PC-3 (cell line): Measurements from ENCODE around the gene MYBPH. TPM values are rescaled to one million over a fixed set of nuclear protein-coding genes. Genes with fewer than 3 reads are reported as not detected.
A peak's percentile ranks its signal among the peaks of the same experiment; 100 is the strongest.

Source experiments
- ATAC-seq: fragments of 200-7000 bp; cut with Tn5 transposase; 2 replicates; pipeline ENCODE4 v1.9.1; 2020; ENCODE audit warnings: mild to moderate bottlenecking, moderate library complexity
- BruUV-seq: library from RNA; stranded (reverse); fragments of 400-500 nt; replicated peaks from 2 replicates; lab custom pipeline; 2021; lab: Mats Ljungman, UMichigan
- CTCF ChIA-PET: fragments of 300-600 bp; sonication (Branson Sonifier 250); formaldehyde crosslinking; loops from one replicate; lab custom pipeline; 2022; ENCODE audit warnings: antibody characterized with exemption; lab: Charles Lee
- POLR2A ChIA-PET: fragments of 300-600 bp; sonication (Branson Sonifier 250); formaldehyde crosslinking; loops from one replicate; lab custom pipeline; 2022; ENCODE audit warnings: antibody characterized with exemption; ENCODE audit not compliant: unreplicated experiment; lab: Charles Lee
- DNase-seq: peaks from one replicate; pipeline ENCODE4 v3.0.0-alpha.2; 2015
- H2AFZ ChIP-seq: fragments of 300-600 bp; sonication (generic); 2 replicates; pipeline ENCODE4 v1.6.0; 2016; ENCODE audit warnings: antibody characterized with exemption, low read length
- H3F3A ChIP-seq: fragments of 300-600 bp; sonication (generic); one replicate; pipeline ENCODE4 v1.6.0; 2017; ENCODE audit warnings: antibody characterized with exemption, low read length, control low read depth, mild to moderate bottlenecking; ENCODE audit not compliant: unreplicated experiment
- H3K27ac ChIP-seq: fragments of 300-600 bp; sonication (generic); 2 replicates; pipeline ENCODE4 v1.5.1; 2016; ENCODE audit warnings: mild to moderate bottlenecking, low read length
- H3K27me3 ChIP-seq: fragments of 300-600 bp; sonication (generic); 2 replicates; pipeline ENCODE4 v1.6.1; 2016; ENCODE audit warnings: low read length, mixed read lengths
- H3K36me3 ChIP-seq: fragments of 300-600 bp; sonication (generic); 2 replicates; pipeline ENCODE4 v1.6.1; 2016; ENCODE audit warnings: low read depth, mixed run types, low read length, mixed read lengths
- H3K4me1 ChIP-seq: fragments of 300-600 bp; sonication (generic); 2 replicates; pipeline ENCODE4 v1.5.1; 2016; ENCODE audit warnings: low read length; ENCODE audit not compliant: insufficient read depth
- H3K4me2 ChIP-seq: fragments of 300-600 bp; sonication (generic); 2 replicates; pipeline ENCODE4 v1.6.0; 2016; ENCODE audit warnings: low read length
- H3K4me3 ChIP-seq: fragments of 300-600 bp; sonication (generic); 2 replicates; pipeline ENCODE4 v1.5.1; 2016; ENCODE audit warnings: mild to moderate bottlenecking, low read length, mixed read lengths
- H3K79me2 ChIP-seq: fragments of 300-600 bp; sonication (generic); 2 replicates; pipeline ENCODE4 v1.6.1; 2017; ENCODE audit warnings: low read length, mixed read lengths
- H3K9ac ChIP-seq: fragments of 300-600 bp; sonication (generic); 2 replicates; pipeline ENCODE4 v1.6.0; 2016; ENCODE audit warnings: mild to moderate bottlenecking, low read length
- H3K9me2 ChIP-seq: fragments of 300-600 bp; sonication (generic); replicated peaks from 2 replicates; pipeline ENCODE4 v1.6.1; 2016; ENCODE audit warnings: mixed run types, low read length, mixed read lengths
- H3K9me3 ChIP-seq: fragments of 300-600 bp; sonication (generic); 2 replicates; pipeline ENCODE4 v1.6.1; 2016; ENCODE audit warnings: low read length, mixed read lengths
- H4K20me1 ChIP-seq: fragments of 300-600 bp; sonication (generic); 2 replicates; pipeline ENCODE4 v1.6.1; 2016; ENCODE audit warnings: low read length, mixed read lengths
- EZH2 ChIP-seq: fragments of 300-600 bp; sonication (generic); IDR thresholded peaks from one replicate; pipeline ENCODE4 v1.6.1; 2017; ENCODE audit warnings: antibody characterized with exemption, mild to moderate bottlenecking, low read length; ENCODE audit not compliant: unreplicated experiment
- EZH2phosphoT487 ChIP-seq: fragments of 300-600 bp; sonication (generic); IDR thresholded peaks from 2 replicates; pipeline ENCODE4 v1.6.1; 2018; ENCODE audit warnings: mild to moderate bottlenecking, antibody characterized with exemption, low read length, borderline replicate concordance
- intact Hi-C: fragments of 100-400 bp; cut with micrococcal nuclease; formaldehyde crosslinking; loops from 2 replicates; pipeline ENCODE4 v1.9.0; 2023
- total RNA-seq: library from RNA; depleted of rRNA; stranded (reverse); fragments of >200 nt; gene quantifications from 2 replicates; pipeline ENCODE4 v1.2.3, GENCODE V29; 2014
- TF ChIP-seq, protein P1 (sequence below): fragments of 300-600 bp; sonication (generic); conservative IDR thresholded peaks from 2 replicates; pipeline ENCODE4 v1.5.1; 2017; ENCODE audit warnings: antibody characterized with exemption, low read depth, mild to moderate bottlenecking, low read length

The MYBPH gene
- total RNA-seq, 1 experiment from 2014 or later, result not detected

- intact Hi-C loops, result loop anchor here (5.0 kb wide), 1 partner anchor 91 kb away; no protein-coding TSS in a partner anchor
- peaks cover 36% of the 10 kb centered on the region for H3K27me3 ChIP-seq
Measured at GRCh38 chr1:203128431-203128715, 47.3 kb downstream of the MYBPH start.

DNA sequence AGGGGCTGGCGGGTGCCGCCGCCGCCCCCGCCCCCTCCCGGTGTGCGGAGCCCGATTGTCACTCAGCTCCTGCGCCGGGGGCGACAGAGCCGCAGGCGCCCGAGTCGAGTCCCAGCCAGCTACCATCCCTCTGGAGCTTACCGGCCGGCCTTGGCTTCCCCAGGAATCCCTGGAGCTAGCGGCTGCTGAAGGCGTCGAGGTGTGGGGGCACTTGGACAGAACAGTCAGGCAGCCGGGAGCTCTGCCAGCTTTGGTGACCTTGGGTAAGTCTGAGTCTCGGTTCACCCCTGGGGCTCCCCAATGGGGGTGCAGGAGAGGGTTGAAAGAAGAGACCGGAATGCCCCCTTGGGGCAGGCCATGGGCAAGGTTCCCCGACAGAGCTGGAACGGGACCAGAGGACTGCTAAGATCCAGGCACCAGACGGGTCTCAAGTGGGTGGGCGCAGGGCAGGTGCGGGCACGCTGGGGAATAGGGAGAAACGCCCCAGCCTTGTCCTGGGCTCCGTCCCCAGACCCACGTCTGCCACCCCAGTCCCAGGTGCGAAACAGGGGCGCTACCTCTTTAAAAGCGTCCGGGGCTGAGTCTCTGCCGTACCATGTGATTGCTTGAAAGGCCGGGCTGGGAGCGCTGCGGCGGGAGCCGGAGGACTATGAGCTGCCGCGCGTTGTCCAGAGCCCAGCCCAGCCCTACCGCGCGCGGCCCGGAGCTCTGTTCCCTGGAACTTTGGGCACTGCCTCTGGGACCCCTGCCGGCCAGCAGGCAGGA is 47.8 kb downstream of the MYBPH start, which contains the start of gene ADORA1:
ADORA1 (plus strand) TSS at position 61 of the 765 bp plus-strand sequence. CDS start 1,116 bp downstream, outside the sequence.
- no peaks in the 10 kb centered on the region for H3K9me2 ChIP-seq
- intact Hi-C loops, result loop anchor here (5.0 kb wide), 1 partner anchor 91 kb away; no protein-coding TSS in a partner anchor
- DNase-seq, result peak; percentile 38

More at GRCh38 chr1:203128431-203128715, 47.3 kb downstream of the MYBPH start:
- Histone ChIP-seq H3K79me2 (no peaks in the 10 kb centered on the region), H3K4me3 (no peak overlapping the region; the same call in 1 of the 2 replicates), H3K4me1 (no peaks in the 10 kb centered on the region), H3K9me2 (no peaks in the 10 kb centered on the region), H2AFZ (no peak overlapping the region), H3K4me2 (peak overlapping the region; percentile 54; the same call in 1 of the 2 replicates), H3K27ac (no peak overlapping the region), H3F3A (no peaks in the 10 kb centered on the region), H3K9ac (no peak overlapping the region), H3K9me3 (no peaks in the 10 kb centered on the region), H4K20me1 (no peaks in the 10 kb centered on the region), H3K36me3 (no peaks in the 10 kb centered on the region)
- ChIA-PET CTCF (interaction anchor here (0.6 to 0.7 kb wide), 2 partner anchors 8 to 10 kb away, joined by 5 to 7 read pairs; no protein-coding TSS in a partner anchor), POLR2A (no interaction called here)
- BruUV-seq, result no TSS peak
- no peak for DNase-seq
- ATAC-seq, result no peak
- TF ChIP-seq, protein P1, sequence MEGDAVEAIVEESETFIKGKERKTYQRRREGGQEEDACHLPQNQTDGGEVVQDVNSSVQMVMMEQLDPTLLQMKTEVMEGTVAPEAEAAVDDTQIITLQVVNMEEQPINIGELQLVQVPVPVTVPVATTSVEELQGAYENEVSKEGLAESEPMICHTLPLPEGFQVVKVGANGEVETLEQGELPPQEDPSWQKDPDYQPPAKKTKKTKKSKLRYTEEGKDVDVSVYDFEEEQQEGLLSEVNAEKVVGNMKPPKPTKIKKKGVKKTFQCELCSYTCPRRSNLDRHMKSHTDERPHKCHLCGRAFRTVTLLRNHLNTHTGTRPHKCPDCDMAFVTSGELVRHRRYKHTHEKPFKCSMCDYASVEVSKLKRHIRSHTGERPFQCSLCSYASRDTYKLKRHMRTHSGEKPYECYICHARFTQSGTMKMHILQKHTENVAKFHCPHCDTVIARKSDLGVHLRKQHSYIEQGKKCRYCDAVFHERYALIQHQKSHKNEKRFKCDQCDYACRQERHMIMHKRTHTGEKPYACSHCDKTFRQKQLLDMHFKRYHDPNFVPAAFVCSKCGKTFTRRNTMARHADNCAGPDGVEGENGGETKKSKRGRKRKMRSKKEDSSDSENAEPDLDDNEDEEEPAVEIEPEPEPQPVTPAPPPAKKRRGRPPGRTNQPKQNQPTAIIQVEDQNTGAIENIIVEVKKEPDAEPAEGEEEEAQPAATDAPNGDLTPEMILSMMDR, result no peak
- TF ChIP-seq EZH2 (no peak), EZH2phosphoT487 (no peak)

More for the DNA sequence above, 47.8 kb downstream of the MYBPH start, which contains the start of gene ADORA1:
- Histone ChIP-seq H3K9ac (no peak within 1 kb of the TSS), H3K9me3 (no peaks in the 10 kb centered on the region), H3K27ac (no peak within 1 kb of the TSS), H3F3A (no peaks in the 10 kb centered on the region), H2AFZ (peak within 1 kb of the TSS; percentile 52; the same call in 1 of the 2 replicates), H4K20me1 (no peaks in the 10 kb centered on the region), H3K36me3 (no peaks in the 10 kb centered on the region), H3K4me3 (peak within 1 kb of the TSS; percentile 33; the same call in 1 of the 2 replicates), H3K79me2 (no peaks in the 10 kb centered on the region), H3K27me3 (peaks cover 41% of the 10 kb centered on the region), H3K4me2 (peak within 1 kb of the TSS; percentile 54), H3K4me1 (no peaks in the 10 kb centered on the region)
- no TSS peak for BruUV-seq
- ChIA-PET POLR2A (no interaction called here), CTCF (interaction anchor here (0.6 to 0.7 kb wide), 3 partner anchors 8 to 59 kb away, joined by 5 to 7 read pairs (median 7); no protein-coding TSS in a partner anchor)
- TF ChIP-seq, protein P1, result no peak
- no peak for TF ChIP-seq EZH2
- TF ChIP-seq EZH2phosphoT487, result no peak
- ATAC-seq, result peak; percentile 67
